Activated CD8-positive, alpha-beta T cell treated with anti-CD3 and anti-CD28 coated beads for 36 hours (primary cell): ENCODE results near the gene DYNC1LI2. TPM values are rescaled to one million over a fixed set of nuclear protein-coding genes. Genes with fewer than 3 reads are reported as not detected.

Experiments used
- ATAC-seq: fragments of 200-7000 bp; cut with Tn5 transposase; one replicate; pipeline ENCODE4 v1.10.0; 2021; ENCODE audit warnings: mild to moderate bottlenecking, moderate library complexity
- CTCF ChIA-PET: fragments of 350-600 bp; sonication (Branson Sonifier 250); formaldehyde crosslinking; loops from one replicate; lab custom pipeline; 2021; ENCODE audit warnings: antibody characterized with exemption; lab: Charles Lee
- POLR2A ChIA-PET: fragments of 350-600 bp; sonication (Branson Sonifier 250); formaldehyde crosslinking; loops from one replicate; lab custom pipeline; 2021; ENCODE audit warnings: antibody characterized with exemption; lab: Charles Lee
- DNase-seq: peaks from one replicate; pipeline ENCODE4 v3.0.0-alpha.2; 2020
- H3K27ac Mint-ChIP-seq: one replicate; pipeline ENCODE4 v1.8.0; 2021; ENCODE audit warnings: mild to moderate bottlenecking, mixed read lengths
- H3K27me3 Mint-ChIP-seq: one replicate; pipeline ENCODE4 v1.8.0; 2021; ENCODE audit warnings: mixed read lengths
- H3K36me3 Mint-ChIP-seq: one replicate; pipeline ENCODE4 v1.8.0; 2021; ENCODE audit warnings: low read depth, mixed read lengths
- H3K4me1 Mint-ChIP-seq: one replicate; pipeline ENCODE4 v1.8.0; 2021; ENCODE audit warnings: low read depth, mixed read lengths
- H3K4me3 Mint-ChIP-seq: one replicate; pipeline ENCODE4 v1.8.0; 2021; ENCODE audit warnings: mild to moderate bottlenecking, moderate library complexity, mixed read lengths
- H3K9me3 Mint-ChIP-seq: one replicate; pipeline ENCODE4 v1.8.0; 2021; ENCODE audit warnings: mixed read lengths
- intact Hi-C: fragments of 100-400 bp; cut with micrococcal nuclease; formaldehyde crosslinking; loops from one replicate; pipeline ENCODE4 v1.10.0; 2022
- total RNA-seq, 2 experiments: library from RNA; stranded (reverse); gene quantifications; one replicate each; pipeline ENCODE4 v1.2.3, GENCODE V29; 2021
- TF ChIP-seq, protein P1 (sequence below): fragments of 200-600 bp; IDR thresholded peaks from one replicate; pipeline ENCODE4 v1.8.0; 2022; ENCODE audit warnings: antibody characterized with exemption, mild to moderate bottlenecking

Gene DYNC1LI2
- total RNA-seq, 2 experiments from 2014 or later = 35.0 to 39.5 TPM

DNA sequence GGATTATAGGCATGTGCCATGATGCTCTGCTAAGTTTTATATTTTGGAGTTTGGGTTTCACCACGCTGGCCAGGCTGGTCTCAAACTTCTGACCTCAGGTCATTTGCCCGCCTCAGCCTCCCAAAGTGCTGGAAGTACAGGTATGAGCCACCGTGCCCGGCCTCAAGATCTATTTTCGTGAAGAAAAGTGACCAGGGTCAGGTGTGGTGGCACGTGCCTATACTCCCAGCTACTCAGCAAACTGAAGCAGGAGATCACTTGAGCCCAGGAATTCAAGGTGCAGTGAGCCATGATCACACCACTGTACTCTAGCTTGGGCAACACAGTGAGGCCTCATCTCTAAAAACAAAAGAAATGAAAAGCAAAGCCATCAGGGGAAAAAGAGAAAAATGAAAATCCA lies 73.6 kb downstream of the DYNC1LI2 start:
- ATAC-seq (no peak), DNase-seq (no peak)
- no peaks in the 10 kb centered on the region for H3K27me3 Mint-ChIP-seq
- TF ChIP-seq, protein P1, sequence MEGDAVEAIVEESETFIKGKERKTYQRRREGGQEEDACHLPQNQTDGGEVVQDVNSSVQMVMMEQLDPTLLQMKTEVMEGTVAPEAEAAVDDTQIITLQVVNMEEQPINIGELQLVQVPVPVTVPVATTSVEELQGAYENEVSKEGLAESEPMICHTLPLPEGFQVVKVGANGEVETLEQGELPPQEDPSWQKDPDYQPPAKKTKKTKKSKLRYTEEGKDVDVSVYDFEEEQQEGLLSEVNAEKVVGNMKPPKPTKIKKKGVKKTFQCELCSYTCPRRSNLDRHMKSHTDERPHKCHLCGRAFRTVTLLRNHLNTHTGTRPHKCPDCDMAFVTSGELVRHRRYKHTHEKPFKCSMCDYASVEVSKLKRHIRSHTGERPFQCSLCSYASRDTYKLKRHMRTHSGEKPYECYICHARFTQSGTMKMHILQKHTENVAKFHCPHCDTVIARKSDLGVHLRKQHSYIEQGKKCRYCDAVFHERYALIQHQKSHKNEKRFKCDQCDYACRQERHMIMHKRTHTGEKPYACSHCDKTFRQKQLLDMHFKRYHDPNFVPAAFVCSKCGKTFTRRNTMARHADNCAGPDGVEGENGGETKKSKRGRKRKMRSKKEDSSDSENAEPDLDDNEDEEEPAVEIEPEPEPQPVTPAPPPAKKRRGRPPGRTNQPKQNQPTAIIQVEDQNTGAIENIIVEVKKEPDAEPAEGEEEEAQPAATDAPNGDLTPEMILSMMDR = no peak
- H3K4me3 Mint-ChIP-seq = no peak overlapping the region
- H3K27ac Mint-ChIP-seq = no peak overlapping the region
- no peaks in the 10 kb centered on the region for H3K36me3 Mint-ChIP-seq
- H3K4me1 Mint-ChIP-seq = no peaks in the 10 kb centered on the region
- H3K9me3 Mint-ChIP-seq = no peaks in the 10 kb centered on the region
- intact Hi-C loops = no loop called here
- CTCF ChIA-PET = interaction anchor here (0.9 to 1.6 kb wide), 2 partner anchors 27 to 50 kb away, joined by 3 to 6 read pairs; no protein-coding TSS in a partner anchor
- POLR2A ChIA-PET = interaction anchor here (1.0 kb wide), 1 partner anchor 49 kb away, joined by 3 read pairs; no protein-coding TSS in a partner anchor

DNA sequence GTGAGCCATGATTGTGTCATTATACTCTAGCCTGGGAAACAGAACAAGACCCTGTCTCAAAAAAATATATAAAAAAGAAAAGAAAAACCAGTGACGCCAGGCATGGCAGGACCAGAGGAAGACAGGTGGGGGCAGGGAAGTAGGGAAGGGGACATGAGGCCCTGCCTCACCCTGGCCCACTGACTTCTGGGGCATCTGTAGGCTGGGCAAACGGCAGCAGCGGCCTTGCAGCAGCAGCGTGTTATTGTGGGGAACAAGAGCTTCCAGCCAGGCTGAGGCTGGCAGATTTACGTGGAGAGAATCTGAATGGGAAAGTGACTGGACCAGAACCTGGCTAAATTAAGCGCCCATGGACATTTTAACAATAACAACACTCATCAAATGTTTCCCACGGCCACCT lies 74.2 kb downstream of the DYNC1LI2 start:
- CTCF ChIA-PET = no interaction called here
- Mint-ChIP-seq H3K9me3 (no peaks in the 10 kb centered on the region), H3K36me3 (no peaks in the 10 kb centered on the region), H3K27me3 (no peaks in the 10 kb centered on the region), H3K27ac (no peak overlapping the region), H3K4me3 (no peak overlapping the region), H3K4me1 (no peaks in the 10 kb centered on the region)
- DNase-seq (no peak), ATAC-seq (no peak)
- intact Hi-C loops = no loop called here
- TF ChIP-seq, protein P1 = no peak
- POLR2A ChIA-PET = no interaction called here

DNA sequence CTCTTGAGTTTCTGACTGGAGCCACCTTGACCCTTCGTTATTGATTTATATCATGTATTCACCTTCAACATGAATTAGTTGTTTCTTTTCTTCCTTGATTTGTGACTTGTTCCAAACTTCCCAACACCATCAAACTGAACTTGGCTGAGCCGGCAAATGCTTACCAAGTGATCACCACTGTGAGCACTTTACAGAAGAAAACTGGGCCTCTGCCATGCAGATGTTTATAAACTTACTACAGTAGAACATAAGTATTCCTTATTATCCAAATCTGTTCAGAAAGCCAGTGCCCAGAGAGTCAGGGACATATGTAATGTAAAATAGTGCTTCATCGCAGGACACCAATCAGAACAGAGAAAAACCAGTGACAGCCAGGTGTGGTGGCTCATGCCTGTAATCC lies 74.8 kb downstream of the DYNC1LI2 start:
- Mint-ChIP-seq H3K27ac (no peak overlapping the region), H3K36me3 (no peaks in the 10 kb centered on the region), H3K4me3 (no peak overlapping the region), H3K9me3 (no peaks in the 10 kb centered on the region), H3K4me1 (no peaks in the 10 kb centered on the region), H3K27me3 (no peaks in the 10 kb centered on the region)
- ChIA-PET CTCF (no interaction called here), POLR2A (no interaction called here)
- TF ChIP-seq, protein P1 = no peak
- ATAC-seq (no peak), DNase-seq (no peak)
- intact Hi-C loops = no loop called here

DNA sequence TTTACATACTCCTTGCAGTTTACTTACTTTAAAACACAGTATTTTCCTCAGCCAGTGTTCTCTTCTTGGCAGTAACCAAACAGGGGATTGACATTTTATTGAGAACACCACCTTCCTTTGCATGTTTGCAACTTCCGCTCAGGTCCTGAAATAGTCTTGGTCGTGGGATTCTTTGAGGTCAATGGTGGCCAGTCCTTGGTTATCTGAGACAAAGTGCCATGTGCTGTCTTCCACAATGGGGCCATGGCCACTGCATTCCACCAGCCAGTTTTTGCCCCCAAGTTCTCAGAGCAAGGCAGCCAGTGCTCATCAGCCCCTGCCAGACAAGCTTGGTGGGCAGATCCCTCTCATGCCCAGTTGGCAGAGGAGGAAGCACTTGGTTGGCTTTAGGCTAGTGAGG lies 77.7 kb downstream of the DYNC1LI2 start:
- CTCF ChIA-PET = no interaction called here
- Mint-ChIP-seq H3K27me3 (no peaks in the 10 kb centered on the region), H3K4me3 (no peak overlapping the region), H3K27ac (no peak overlapping the region), H3K9me3 (no peaks in the 10 kb centered on the region), H3K4me1 (no peaks in the 10 kb centered on the region), H3K36me3 (no peaks in the 10 kb centered on the region)
- TF ChIP-seq, protein P1 = no peak
- ATAC-seq (no peak), DNase-seq (no peak)
- POLR2A ChIA-PET = no interaction called here
- intact Hi-C loops = no loop called here

Other genes with a start within 250 kb of the DYNC1LI2 start
- 1 to 10 TPM; 3.2 to 4.4 TPM for gene TK2, start 201.5 kb downstream of the DYNC1LI2 start, total RNA-seq
- 10 to 100 TPM; 99.0 to 99.7 TPM for gene CKLF, start 199.0 kb downstream of the DYNC1LI2 start, total RNA-seq
- 1 to 10 TPM; 5.4 to 6.2 TPM for gene CMTM1, start 185.2 kb downstream of the DYNC1LI2 start, total RNA-seq
- gene CMTM2, start 172.1 kb downstream of the DYNC1LI2 start, total RNA-seq = under 1 TPM in 1 of 2 experiments, not detected in 1; 0.29 TPM
- gene CMTM3, start 146.9 kb downstream of the DYNC1LI2 start, total RNA-seq = 10 to 100 TPM; 48.0 to 49.4 TPM
- gene CMTM4, start 54.9 kb downstream of the DYNC1LI2 start, total RNA-seq = 1 to 10 TPM; 3.2 to 3.5 TPM
- gene TERB1, start 50.0 kb upstream of the DYNC1LI2 start, total RNA-seq = under 1 TPM in 1 of 2 experiments, not detected in 1; 0.14 TPM
- gene NAE1, start 79.4 kb upstream of the DYNC1LI2 start, total RNA-seq = 100 to 1,000 TPM; 115 to 123 TPM
- gene CA7, start 92.8 kb upstream of the DYNC1LI2 start, total RNA-seq = under 1 TPM in 1 of 2 experiments, not detected in 1; 0.27 TPM
- 10 to 100 TPM; 31.2 to 38.1 TPM for gene PDP2, start 128.9 kb upstream of the DYNC1LI2 start, total RNA-seq
- not detected for gene CDH16, start 167.3 kb upstream of the DYNC1LI2 start, total RNA-seq
- 1 to 10 TPM in 1 of 2 experiments, under 1 TPM in 1; 0.61 to 1.1 TPM for gene RRAD, start 173.9 kb upstream of the DYNC1LI2 start, total RNA-seq
- 100 to 1,000 TPM; 150 to 162 TPM for gene CIAO2B, start 182.8 kb upstream of the DYNC1LI2 start, total RNA-seq
- gene CES2, start 183.9 kb upstream of the DYNC1LI2 start, total RNA-seq = 10 to 100 TPM; 24.7 to 24.9 TPM
- gene CES3, start 209.7 kb upstream of the DYNC1LI2 start, total RNA-seq = 1 to 10 TPM; 2.1 to 2.9 TPM
- gene CES4A, start 237.0 kb upstream of the DYNC1LI2 start, total RNA-seq = 1 to 10 TPM; 4.5 to 5.9 TPM